Activated CD4-positive, alpha-beta T cell treated with anti-CD3 and anti-CD28 coated beads for 1 hour (primary cell): ENCODE data around the gene CLEC4E.
"Not testable (repeated sequence)": the region's sequence is repeated elsewhere in the genome, so short reads cannot be mapped to it uniquely, and the experiment has no call there.

ENCODE experiments used
- DNase-seq: peaks from one replicate; pipeline ENCODE4 v3.0.0-alpha.2; 2020

The CLEC4E gene, protein sequence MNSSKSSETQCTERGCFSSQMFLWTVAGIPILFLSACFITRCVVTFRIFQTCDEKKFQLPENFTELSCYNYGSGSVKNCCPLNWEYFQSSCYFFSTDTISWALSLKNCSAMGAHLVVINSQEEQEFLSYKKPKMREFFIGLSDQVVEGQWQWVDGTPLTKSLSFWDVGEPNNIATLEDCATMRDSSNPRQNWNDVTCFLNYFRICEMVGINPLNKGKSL

DNA sequence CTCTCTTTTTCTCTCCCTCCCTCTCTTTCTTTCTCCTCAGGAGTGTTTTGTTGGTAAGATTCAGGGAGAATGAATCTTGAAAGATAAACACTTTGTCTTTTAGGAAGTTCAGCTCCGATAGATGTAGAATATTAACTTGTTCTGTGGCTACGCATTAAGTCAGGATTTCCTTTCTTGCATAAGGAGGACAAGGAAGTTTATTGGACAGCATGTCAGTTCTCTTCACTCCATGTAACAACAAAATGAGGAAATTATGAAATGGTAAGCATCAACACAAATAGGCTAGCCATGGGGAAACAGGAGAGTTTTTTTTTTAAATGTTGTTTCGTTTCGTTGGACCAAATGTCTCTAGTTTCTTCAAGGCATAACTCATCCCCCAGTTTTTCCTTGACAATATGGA, at the start of gene CLEC4E:
Gene CLEC4E, minus strand, starts transcription at position 75 of the 400 bp plus-strand sequence. CDS start 108 bp downstream, outside the sequence.
- DNase-seq, result not testable (repeated sequence)

DNA sequence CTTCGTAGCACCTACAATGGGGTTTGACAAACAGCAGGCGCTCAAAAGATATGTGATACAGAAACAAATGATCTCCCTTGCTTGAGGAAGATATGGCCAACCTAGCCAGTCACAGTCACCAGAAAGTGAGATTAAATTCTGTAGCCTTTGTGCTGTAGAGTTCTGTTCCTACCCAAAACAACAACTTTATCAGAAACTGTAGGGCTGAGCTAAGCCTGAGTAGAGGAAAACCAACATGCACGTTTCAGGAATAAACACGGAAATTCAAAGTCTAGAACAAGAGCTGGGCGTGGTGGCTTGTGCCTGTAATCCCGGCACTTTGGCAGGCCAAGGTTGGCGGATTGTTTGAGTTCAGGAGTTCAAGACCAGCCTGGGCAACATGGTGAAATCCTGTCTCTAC, 49.0 kb upstream of the CLEC4E start:
- DNase-seq, result no peak

DNA sequence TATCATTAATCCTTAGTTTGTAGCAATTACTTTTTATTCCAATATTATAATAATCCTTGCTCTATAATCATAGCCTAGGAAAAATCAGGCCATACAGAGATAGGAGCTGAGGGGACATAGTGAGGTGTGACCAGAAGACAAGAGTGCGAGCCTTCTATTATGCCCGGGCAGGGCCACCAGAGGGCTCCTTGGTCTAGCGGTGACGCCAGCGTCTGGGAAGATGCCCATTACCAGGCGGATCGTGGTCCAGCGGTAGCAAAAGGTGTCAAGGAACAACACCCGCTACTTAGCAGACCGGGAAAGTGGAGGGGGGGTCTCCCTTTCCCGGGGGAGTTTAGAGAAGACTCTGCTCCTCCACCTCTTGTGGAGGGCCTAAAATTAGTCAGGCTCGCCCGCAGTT, 43.8 kb upstream of the CLEC4E start:
- not testable (repeated sequence) for DNase-seq

DNA sequence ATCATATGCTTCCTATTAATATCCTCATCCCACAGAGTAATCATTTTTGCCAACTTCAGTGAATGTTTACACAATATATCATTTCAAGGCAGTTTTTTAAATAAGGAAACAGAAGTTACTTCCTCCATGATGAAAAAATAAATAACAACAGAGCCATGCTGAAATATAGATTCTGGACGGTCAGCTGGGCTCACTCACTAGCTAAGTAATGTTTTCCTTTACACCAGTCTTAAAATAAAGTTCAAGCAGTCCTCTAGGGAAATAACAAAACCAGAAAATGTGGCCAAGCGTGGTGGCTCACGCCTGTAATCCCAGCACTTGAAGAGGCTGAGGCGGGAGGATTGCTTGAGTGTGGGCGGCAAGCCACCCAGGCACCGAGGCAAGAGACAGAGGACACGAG, 43.3 kb upstream of the CLEC4E start:
- DNase-seq, result no peak

DNA sequence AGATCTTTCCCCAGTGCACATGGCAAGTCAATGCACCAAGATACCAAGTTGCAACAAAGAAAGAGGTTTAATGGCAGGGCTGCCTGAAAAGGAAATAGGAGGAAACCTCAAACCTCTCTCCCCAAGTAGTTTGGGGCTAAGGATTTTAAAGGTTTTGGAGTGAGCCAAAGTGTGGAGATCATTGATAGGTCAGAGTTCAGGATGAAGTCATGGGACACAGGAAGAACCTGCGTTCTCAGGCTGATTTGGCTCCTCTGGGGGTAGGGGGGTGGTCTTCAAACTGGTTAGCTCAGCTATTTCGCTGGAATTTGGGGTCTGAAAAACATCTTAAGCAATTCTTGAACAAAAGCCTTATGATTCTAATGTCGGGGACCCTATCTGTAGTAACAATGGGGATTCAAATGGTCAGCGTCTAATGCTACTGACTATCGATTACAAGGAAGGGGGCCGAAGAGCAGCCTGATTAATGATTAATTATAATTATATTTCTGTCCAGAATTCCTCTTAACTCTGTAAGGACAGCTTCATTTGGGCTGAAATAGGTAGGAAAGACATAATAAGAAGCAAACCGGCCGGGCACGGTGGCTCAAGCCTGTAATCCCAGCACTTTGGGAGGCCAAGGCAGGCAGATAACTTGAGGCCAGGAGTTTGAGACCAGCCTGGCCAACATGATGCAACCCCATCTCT, 40.5 kb upstream of the CLEC4E start:
- DNase-seq, result no peak

DNA sequence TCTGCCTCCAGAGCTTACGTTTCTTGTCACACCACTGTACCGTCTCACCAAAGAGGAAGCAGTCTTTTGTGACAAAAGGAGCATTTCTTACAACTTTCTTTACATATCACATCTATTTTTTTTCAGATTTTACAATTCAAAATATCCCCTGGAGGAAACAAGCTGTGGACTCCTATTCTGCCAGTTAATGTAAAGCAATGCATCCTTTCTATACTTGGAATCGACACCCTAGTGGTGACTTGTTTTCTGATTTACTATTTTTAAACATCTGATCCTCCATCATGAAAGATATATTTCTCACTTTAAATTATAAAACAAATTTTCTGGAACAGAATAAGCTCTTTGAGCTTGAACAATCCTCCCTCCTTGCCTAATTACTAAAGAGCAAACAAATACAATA, 37.2 kb upstream of the CLEC4E start:
- no peak for DNase-seq

DNA sequence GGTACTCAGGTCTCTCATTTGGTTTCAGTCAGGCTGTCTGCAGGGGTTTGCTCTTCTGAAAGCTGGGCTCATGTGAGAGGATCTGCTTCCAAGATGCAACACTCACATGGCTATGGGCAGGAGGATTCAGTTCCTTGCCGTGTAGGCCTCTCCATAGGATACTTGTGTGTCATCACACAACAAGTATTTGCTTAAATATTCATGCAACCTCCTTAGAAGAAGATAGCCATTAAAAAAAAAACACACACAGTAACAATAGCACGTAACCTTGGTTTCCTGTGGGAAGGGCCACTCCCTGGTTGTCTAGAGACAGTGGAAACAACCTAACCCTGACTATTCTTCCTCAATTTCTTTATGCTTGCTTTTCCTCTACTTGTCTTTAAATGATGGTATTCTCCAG, 31.8 kb upstream of the CLEC4E start:
- no peak for DNase-seq

DNA sequence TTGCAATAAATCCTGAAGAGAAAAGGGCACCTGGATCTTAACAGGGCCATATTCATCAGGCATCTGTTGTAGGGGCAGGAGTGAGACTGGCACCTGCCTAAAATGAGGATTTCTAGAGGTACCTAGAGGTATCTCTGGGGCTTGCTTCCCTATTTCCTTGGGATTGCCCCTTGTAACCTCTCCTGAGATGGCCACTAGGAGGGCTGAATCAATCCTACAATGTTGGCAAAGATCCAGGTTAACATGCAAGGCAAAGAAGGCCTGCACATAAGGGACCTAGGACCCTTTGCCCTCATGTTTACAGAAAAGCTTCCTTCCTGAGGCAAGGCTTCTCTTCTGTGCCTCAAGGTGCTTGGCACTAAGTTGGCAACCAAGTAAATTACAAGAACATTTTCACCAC, 25.8 kb upstream of the CLEC4E start:
- DNase-seq, result no peak

DNA sequence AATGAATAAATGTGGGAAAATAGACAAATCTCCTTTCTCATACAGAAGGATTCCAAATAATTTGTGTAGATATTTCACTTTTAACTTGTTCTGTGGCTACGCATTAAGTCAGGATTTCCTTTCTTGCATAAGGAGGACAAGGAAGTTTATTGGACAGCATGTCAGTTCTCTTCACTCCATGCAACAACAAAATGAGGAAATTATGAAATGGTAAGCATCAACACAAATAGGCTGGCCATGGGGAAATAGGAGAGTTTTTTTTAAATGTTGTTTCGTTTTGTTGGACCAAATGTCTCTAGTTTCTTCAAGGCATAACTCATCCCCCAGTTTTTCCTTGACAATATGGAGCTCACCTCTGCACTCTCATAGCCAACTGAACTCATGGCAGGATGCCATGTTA, 25.3 kb upstream of the CLEC4E start:
- not testable (repeated sequence) for DNase-seq

DNA sequence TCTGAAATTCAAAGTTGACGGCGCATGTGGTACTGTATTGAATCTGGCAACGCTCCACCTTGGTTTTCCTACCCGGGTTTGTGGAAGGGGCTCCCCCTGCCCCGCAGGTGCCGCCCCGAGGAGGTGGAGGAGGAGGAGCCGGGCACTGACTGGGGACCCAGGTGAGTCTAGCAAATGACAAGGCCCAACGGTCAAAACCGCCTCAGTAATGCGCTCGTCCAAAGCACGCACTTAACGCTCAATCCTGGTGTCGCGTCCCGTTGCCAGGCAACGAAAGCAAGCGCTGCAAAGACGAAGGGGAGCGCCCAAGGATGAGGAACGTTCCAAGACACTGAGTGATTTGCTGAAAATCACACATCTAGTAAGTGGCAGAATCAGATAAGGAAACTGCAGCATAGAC, 24.0 kb upstream of the CLEC4E start:
- no peak for DNase-seq

DNA sequence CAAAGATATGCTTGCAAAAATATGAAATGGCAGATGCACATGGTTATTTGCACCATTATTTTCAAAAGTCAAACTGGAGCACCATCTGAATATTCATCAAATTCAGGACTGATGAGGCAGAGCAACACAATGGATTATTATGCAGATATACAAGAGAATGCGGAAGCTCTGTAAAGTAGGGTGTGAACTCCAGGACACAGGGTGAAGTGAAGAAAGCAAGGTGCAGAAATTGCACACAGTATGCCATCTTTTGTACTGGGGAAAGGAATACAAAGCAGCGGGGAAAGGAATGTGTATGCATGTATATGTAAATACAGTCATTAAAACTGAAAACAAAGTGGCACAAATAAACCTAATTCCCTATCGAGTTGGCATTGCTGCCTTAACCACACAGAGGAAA, 22.7 kb upstream of the CLEC4E start:
- no peak for DNase-seq

DNA sequence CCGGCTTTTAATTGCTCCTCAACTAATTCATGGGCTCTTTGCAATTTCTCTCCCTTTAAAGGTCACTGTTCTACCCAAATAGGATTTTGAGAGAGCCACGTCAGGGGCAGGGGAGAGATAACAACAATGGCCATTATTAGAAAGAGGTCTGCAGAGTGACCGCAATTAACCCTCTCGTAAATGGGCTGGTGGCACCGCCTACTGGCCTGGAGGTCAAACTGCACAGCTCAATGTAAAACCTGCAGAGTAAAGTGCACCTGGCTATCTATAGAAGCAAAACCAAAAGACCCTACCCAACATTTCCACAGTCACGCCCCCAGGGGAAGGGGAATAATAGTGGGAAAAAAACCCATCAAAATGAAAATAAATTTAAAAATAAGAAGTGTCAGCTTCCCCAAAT, 21.6 kb upstream of the CLEC4E start:
- no peak for DNase-seq

DNA sequence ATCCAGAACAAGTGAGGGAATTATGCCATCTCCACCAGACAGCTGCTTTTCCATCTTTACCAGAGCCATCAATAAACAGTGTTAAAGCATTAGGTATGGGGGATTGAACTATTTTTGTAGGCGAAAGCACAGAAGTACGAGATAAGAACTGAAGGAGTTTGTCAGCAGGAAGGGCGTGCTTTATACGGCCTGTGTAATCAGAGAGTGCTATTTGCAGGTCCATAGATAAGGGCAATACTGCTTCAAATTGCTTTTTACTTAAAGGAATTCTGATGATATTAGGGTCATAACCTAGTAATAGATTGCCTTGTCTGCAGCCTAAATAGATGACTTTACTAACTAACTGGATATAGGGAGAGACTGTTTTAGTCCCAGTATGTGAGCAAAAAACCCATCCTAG, 20.3 kb upstream of the CLEC4E start:
- no peak for DNase-seq

DNA sequence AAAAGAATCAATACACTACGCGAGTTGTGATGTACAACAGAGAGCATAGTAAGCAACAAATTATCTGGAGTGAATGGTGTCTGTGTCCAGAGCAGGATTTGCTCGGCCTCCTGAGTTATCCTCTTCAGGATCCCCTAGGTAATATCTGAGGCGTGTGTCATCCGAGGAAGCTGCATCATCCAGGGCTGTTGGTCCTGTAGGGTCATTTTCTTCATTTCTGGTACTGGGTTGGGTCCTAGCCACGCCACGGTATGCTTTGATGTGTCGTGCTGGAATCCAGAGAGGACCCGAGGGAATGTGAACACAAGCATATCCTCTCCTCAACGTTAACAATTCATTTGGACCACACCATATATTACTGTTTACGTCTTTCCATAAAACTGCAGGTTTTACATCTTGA, 19.0 kb upstream of the CLEC4E start:
- DNase-seq, result no peak

DNA sequence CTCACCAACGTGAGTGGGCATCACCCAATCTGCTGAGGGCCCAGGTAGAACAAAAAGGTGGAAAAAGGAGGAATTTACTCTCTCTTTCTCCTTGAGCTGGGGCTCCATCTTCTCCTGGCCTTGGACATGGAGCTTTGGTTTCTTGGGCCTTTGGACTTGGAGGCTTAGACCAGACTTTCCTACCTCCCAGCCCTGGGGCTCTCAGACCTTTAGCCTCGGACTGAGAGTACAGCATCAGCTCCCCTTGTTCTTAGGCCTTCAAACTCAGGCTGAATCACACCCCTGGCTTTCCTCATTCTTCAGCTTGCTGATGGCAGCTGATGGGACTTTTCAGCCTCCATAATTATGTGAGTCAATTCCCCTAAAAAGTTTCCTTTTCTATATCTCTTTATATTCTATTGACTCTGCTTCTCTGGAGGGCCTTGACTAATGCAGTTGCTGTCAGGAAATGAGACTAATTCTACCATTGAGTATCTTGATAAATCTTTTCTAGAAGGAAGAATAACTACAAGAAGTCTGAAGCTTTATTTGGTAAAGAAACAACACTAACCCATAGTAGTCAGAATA, 15.9 kb upstream of the CLEC4E start:
- no peak for DNase-seq

DNA sequence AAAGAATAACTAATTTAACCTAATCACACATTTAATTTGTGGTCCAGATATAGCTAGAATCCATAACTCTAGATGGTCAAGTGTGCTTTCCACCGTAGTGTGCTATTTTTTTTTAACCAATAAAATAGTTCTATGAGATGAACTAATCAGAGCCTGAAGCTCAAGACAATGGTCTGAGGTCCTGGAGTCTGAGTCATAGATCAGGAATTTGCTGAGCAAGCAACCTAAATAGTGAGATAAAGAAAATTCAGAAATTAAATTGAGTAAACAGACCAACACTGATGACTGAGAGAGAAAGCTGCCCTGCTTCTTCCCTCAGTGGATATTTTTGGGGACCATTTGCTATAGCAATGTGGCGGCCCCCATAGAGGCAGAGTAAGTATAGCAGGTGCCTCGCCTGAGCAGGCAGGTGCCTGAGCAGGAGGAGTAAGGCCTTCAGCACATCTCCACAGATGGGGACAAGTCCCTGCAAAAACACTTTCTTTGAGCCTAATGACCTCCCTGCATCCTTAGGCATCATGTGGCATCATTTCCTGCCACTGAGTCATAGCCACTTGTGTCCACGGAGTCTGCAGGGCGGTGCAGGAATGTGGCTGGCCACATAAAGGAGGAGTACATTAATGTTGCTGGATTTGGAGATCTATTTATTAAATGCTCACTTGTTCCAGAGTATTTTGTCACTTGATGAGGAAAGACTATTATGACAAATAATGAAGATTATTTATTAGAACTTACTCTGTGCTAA, 13.9 kb upstream of the CLEC4E start:
- DNase-seq, result no peak

DNA sequence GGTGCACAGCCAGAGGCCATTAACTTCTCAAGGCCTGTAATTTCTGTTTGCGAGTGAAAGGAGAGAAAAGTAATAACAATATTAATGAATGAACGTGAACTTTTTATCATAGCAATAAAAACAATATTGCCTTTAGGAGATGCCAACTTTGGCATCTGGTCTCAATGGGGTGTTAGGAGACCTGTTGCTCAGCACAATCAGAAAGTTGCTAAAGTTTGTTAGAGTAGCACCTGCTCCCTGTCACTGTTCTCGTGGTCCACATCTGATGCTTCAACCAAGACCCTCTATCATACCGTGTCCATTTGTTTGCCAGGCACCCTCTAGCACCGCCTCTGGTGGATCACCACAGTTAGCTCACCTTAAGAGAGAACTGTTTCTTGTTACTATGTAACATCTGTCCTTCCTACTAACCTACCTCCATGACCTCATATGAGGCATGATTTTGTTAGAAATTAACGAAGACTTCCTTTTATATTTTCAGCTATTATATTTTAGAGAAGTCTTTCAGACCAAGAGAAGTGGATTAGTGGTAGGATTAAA, 12.5 kb upstream of the CLEC4E start:
- no peak for DNase-seq

DNA sequence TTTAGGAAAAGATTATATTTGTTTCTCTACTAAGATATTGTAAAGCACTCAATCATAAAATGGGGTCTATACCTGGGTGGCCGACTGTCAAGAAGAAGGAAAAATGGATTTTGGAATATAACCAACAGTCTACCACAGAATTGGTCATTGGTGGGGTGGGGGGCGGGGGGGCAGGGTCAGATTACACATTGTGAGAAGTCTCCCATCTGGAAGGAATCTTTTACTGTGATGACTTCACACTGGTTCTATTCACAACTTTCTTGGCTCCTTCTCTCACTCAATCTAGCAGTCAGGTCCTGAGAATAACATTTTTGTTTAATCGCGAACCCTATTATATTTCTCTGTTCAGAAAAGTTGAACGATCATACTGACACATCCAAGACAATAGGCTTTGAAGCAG, 8.7 kb upstream of the CLEC4E start:
- no peak for DNase-seq

DNA sequence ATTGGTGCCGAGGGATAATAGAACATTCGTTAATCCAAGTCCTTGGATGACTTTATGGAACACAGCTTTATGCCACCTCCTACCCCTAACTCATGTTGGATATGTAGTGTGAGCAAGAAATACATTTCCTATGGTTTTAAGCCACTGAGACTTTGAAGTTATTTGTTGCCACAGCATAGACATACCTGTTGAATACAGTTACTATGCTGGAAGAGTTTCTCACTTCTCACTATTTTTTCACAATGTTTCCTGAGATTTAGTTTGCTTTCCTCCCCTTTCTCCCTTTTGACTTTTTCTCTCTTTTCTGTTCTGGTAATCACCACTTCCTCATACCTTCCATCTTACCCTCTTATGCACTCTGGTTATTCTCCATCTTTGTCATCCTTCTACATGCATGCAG, 7.5 kb upstream of the CLEC4E start:
- DNase-seq, result no peak

DNA sequence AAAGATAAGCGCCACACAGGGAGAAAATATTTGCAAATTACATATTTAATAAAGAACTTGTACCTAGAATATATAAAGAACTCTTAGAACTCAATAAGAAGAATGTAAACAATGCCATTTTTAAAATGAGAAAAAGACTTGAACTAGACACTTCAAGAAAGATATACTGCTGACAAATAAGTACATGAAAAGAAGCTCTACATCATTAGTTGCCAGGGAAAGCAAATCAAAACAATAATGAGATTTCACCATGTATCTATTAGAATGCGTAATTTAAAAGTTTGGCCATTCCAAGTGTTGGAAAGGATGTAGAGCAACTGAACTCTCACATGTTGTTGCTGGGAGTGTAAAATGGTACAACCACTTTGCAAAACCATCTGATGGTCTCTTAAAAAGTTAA, 6.9 kb upstream of the CLEC4E start:
- DNase-seq, result no peak

DNA sequence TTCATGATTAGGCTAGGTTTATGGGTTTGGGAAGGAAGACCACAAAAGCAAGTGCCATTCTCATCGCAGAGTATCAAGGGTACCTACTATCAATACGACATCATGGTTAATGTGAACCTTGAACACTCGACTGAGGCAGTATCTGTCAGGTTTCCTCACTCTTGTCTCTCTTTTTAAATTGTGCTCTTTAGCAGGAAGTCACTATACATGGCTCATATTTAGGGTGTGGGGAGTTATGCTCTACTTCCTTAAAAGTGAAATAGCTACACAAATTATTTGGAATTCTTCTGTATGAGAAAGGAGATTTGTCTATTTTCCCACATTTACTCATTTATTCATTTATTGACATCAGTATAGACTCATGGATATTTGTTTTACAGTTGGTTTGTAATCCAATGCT, 5.9 kb upstream of the CLEC4E start:
- no peak for DNase-seq

DNA sequence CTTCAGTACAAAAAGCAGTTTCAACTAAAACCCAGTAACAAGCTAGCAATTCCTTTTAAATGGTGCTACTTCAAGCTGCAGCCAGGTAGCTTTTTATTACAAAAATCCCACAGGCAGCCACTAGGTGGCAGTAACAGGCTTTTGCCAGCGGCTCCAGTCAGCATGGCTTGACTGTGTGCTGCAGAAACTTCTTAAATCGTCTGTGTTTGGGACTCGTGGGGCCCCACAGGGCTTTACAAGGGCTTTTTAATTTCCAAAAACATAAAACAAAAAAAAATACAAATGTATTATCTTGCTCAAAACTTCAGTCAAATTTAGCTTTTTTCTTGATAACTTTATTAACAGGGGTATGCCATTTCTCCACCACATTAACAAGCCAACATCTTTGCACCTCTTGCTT, 3.6 kb upstream of the CLEC4E start:
- DNase-seq, result peak; percentile 51

DNA sequence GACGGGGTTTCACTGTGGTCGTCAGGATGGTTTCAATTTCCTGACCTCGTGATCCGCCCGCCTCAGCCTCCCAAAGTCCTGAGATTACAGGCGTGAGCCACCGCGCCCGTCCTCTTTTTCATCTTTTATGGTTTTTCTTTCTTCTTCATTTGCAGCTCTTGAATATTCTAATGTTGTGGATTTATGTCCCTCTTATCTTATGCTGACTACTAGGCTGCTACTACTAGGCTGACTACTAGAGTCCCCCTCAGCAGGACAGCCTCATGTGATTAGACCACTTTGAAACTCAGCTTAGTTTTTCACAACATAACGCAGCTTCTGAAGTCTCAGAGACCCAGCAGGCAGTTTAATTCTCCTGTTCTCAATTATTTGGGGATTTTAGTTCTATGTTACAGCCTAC, 857 bp upstream of the CLEC4E start:
- no peak for DNase-seq

DNA sequence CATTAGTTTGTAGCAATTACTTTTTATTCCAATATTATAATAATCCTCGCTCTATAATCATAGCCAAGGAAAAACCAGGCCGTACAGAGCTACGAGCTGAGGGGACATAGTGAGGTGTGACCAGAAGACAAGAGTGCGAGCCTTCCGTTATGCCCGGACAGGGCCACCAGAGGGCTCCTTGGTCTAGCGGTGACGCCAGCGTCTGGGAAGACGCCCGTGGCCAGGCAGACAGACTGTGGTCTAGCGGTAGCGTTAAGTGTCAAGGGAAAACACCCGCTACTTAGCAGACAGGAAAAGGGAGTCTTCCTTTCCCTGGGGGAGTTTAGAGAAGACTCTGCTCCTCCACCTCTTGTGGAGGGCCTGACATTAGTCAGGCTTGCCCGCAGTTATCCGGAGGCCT, 2.9 kb downstream of the CLEC4E start:
- DNase-seq, result not testable (repeated sequence)
